Measurements from ENCODE around the gene ZBTB17. TPM values are rescaled to one million over a fixed set of nuclear protein-coding genes. Genes with fewer than 3 reads are reported as not detected.

The ZBTB17 gene
- total RNA-seq, 2 experiments from 2014 or later, result 44.1 to 45.7 TPM

DNA sequence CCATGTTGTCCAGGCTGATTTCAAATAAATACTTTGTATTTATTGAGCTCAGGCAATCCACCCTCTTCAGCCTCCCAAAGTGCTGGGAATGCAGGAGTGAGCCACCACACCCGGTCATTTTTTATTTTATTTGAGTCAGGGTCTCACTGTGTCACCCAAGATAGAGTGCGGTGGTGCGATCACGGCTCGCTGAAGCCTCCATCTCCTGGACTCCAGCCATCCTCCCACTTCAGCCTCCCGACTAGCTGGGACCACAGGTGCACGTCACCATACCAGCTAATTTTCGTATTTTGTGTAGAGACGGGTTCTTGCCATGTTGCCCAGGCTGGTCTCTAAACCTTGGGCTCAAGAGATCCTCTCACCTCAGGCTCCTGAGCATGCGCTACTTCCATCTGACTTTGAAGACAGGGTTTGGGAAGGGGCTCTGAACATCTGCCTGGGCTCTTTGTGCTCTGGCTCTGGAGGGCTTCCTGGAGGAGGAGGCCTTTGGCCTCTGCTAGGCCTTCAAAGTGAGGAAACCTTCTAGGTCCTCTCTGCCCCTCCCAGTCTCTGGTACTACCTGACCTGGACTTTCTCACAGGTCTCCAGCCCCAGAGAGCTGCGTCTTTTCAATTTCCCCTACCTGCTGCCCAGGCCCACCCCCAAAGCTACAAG, 36.2 kb upstream of the ZBTB17 start:
- peaks cover 5% of the 10 kb centered on the region for H3K27me3 Mint-ChIP-seq
- POLR2A ChIA-PET, result interaction anchor here (1.4 kb wide), 1 partner anchor 33 kb away, joined by 3 read pairs; no protein-coding TSS in a partner anchor
- H3K9me3 Mint-ChIP-seq, result no peaks in the 10 kb centered on the region
- ATAC-seq, result no peak
- H3K36me3 Mint-ChIP-seq (ENCODE audit: low read depth), result no peaks in the 10 kb centered on the region
- no peak for TF ChIP-seq CTCF (IDR thresholded peaks at IDR 0.05)
- H3K4me3 Mint-ChIP-seq, result peak overlapping the region; percentile 40
- intact Hi-C loops (cut with micrococcal nuclease), result no loop called here
- no peak overlapping the region for H3K27ac Mint-ChIP-seq
- peaks cover 13% of the 10 kb centered on the region for H3K4me1 Mint-ChIP-seq (ENCODE audit: low read depth)
- CTCF ChIA-PET, result interaction anchor here (1.0 kb wide), 1 partner anchor 220 kb away, joined by 4 read pairs; no protein-coding TSS in a partner anchor
- DNase-seq, result no peak

DNA sequence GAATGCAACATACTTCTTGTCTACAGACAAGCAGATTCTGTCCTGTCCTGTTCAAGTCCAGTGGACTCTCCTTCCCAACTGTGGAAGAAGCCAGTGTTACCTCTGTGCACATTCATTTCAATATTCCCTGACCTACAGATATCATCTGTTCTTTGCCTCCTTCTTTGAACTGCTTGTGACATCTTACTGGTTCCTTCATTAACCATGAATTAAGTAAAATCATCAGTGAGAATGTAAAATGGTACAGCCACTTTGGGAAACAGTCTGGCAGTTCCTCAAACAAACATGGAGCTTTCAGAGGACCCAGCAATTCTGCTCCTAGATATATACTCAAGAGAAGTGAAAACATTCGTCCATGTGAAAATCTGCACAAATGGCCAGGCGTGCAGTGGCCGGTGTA, 34.9 kb upstream of the ZBTB17 start:
- Mint-ChIP-seq H3K9me3 (no peaks in the 10 kb centered on the region), H3K4me3 (no peak overlapping the region), H3K27ac (no peak overlapping the region), H3K27me3 (peaks cover 5% of the 10 kb centered on the region), H3K36me3 (ENCODE audit: low read depth) (no peaks in the 10 kb centered on the region), H3K4me1 (ENCODE audit: low read depth) (peaks cover 18% of the 10 kb centered on the region)
- TF ChIP-seq CTCF (IDR thresholded peaks at IDR 0.05), result no peak
- no peak for DNase-seq
- POLR2A ChIA-PET, result interaction anchor here (1.4 kb wide), 1 partner anchor 35 kb away, joined by 3 read pairs; no protein-coding TSS in a partner anchor
- CTCF ChIA-PET, result interaction anchor here (0.9 to 2.4 kb wide), 10 partner anchors 7 to 219 kb away, joined by 3 to 29 read pairs (median 6); partner anchors contain the start of gene HSPB7
- no peak for ATAC-seq
- intact Hi-C loops (cut with micrococcal nuclease), result no loop called here

GRCh38 chr1:16009678-16010077, 33.8 kb upstream of the ZBTB17 start:
- peaks cover 5% of the 10 kb centered on the region for H3K27me3 Mint-ChIP-seq
- no peak overlapping the region for H3K4me3 Mint-ChIP-seq
- no peak for ATAC-seq
- no peak for TF ChIP-seq CTCF (IDR thresholded peaks at IDR 0.05)
- peaks cover 16% of the 10 kb centered on the region for H3K4me1 Mint-ChIP-seq (ENCODE audit: low read depth)
- H3K27ac Mint-ChIP-seq, result no peak overlapping the region
- ChIA-PET CTCF (interaction anchor here (0.6 to 2.4 kb wide), 28 partner anchors 9 to 218 kb away, joined by 3 to 29 read pairs (median 4); partner anchors contain the start of genes CLCNKA, HSPB7 and ZBTB17), POLR2A (no interaction called here)
- DNase-seq, result no peak
- H3K36me3 Mint-ChIP-seq (ENCODE audit: low read depth), result no peaks in the 10 kb centered on the region
- intact Hi-C loops (cut with micrococcal nuclease), result loop anchor here (5.0 kb wide), 1 partner anchor 48 kb away; no protein-coding TSS in a partner anchor
- no peaks in the 10 kb centered on the region for H3K9me3 Mint-ChIP-seq

DNA sequence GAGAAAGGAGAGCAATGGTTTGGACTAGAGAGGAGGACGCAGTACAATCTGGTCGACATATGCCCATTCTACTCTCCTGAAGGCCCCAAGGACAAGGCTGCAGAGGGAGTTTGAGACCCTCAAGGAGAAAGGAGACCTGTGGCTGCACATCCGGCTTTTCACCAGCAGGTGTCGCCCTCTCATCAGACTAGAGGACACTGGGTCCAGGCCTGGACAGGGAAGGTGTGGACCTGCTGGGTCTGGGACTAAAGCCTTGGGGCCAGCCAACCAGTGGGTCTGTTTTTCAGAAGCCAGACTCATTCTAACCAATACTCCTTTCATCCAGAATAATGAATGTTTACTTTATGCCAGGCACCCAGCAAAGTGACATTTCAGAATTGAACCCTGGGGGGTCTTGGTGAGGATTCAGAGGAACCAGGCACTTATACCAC, 33.1 kb upstream of the ZBTB17 start:
- Mint-ChIP-seq H3K9me3 (no peaks in the 10 kb centered on the region), H3K4me3 (no peak overlapping the region), H3K27ac (no peak overlapping the region), H3K4me1 (ENCODE audit: low read depth) (peaks cover 15% of the 10 kb centered on the region), H3K36me3 (ENCODE audit: low read depth) (no peaks in the 10 kb centered on the region), H3K27me3 (peaks cover 5% of the 10 kb centered on the region)
- peak; percentile 99 for TF ChIP-seq CTCF (IDR thresholded peaks at IDR 0.05)
- DNase-seq, result peak; percentile 87
- peak; percentile 60 for ATAC-seq
- POLR2A ChIA-PET, result no interaction called here
- CTCF ChIA-PET, result interaction anchor here (0.6 to 2.4 kb wide), 28 partner anchors 8 to 217 kb away, joined by 3 to 29 read pairs (median 4); partner anchors contain the start of genes CLCNKA, HSPB7 and ZBTB17
- intact Hi-C loops (cut with micrococcal nuclease), result loop anchor here (5.0 kb wide), 1 partner anchor 48 kb away; no protein-coding TSS in a partner anchor
